ES-I3 (cell line): Measurements from ENCODE around the gene ZNF146.
A peak's percentile ranks its signal among the peaks of the same experiment; 100 is the strongest.
"Not testable (repeated sequence)": the region's sequence is repeated elsewhere in the genome, so short reads cannot be mapped to it uniquely, and the experiment has no call there.

ENCODE experiments used
- H3K36me3 ChIP-seq: 2 replicates; pipeline ENCODE4 v1.6.1; 2013; ENCODE audit warnings: mild to moderate bottlenecking, low read length, control low read depth, moderate library complexity; ENCODE audit not compliant: insufficient read depth
- H3K4me1 ChIP-seq: 2 replicates; pipeline ENCODE4 v1.6.1; 2013; ENCODE audit warnings: mild to moderate bottlenecking, control low read depth, low read length; ENCODE audit not compliant: insufficient read depth
- H3K9ac ChIP-seq: 2 replicates; pipeline ENCODE4 v1.6.1; 2013; ENCODE audit warnings: low read depth, mild to moderate bottlenecking, low read length, moderate library complexity
- H3K9me3 ChIP-seq: 2 replicates; pipeline ENCODE4 v1.6.1; 2013; ENCODE audit warnings: mild to moderate bottlenecking, low read length, moderate library complexity; ENCODE audit not compliant: control insufficient read depth, insufficient read depth

ZNF146 gene

GRCh38 chr19:36214386-36215275 is at the start of gene ZNF146, which contains the start of gene ZNF565:
TSS of gene ZNF146 (plus strand) at chr19:36215106. CDS start at chr19:36236441, 21,335 bp downstream.
TSS of gene ZNF565 (minus strand) at chr19:36214665. CDS start at chr19:36201985, 12,680 bp downstream.
- no peaks in the 10 kb centered on the region for H3K9me3 ChIP-seq
- H3K36me3 ChIP-seq: no peaks in the 10 kb centered on the region
- H3K4me1 ChIP-seq: no peaks in the 10 kb centered on the region; the same call in 1 of the 2 replicates
- peak within 1 kb of the TSS; percentile 89 for H3K9ac ChIP-seq

DNA sequence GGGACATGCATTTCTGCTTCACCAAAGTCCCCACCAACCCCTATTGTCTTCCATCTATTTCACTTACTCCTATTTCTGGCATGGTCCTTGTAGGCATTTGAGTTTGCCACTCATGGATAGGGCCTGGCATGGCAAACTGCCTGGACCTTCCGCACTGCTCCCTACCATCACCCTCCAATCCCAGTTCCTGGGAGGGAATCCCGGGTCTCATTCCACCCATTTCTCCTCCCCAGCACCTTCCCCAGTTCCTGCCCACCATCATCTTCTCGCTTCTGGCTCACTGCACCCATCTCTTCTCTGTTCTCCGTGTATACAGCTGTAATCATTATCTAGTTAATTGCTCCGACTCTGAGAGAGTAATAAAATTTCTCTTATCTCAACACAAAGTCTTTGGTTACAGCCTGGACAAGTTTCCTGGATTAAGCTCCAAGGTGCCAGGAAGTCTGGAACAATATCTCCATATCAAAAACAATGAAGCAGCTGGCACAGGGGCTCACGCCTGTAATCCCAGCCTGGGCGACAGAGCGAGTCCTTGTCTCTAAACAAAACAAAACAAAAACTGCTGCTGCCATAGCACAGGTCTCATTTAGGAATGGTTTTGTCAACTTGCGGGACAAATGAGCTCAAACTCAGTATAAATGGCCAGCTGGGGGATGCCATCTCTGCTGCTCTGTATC is 45.7 kb upstream of the ZNF146 start:
- Histone ChIP-seq H3K9ac (no peak overlapping the region), H3K9me3 (no peaks in the 10 kb centered on the region), H3K4me1 (no peaks in the 10 kb centered on the region), H3K36me3 (no peaks in the 10 kb centered on the region)

DNA sequence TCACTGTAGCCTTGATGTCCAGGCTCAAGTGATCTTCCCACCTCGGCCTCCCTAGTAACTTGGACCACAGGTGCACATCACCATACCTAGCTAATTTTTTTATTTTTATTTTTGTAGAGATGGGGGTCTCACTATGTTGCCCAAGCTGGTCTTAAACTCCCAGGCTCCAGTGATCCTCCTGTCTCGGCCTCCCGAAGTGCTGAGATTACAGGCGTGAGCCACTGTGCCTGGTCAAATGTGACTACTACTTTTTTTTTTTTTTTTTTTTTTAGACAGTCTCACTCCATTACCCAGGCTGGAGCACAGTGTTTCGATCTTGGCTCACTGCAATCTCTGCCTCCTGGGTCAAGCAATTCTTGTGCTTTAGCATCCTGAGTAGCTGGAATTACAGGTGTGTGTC is 42.1 kb upstream of the ZNF146 start:
- no peaks in the 10 kb centered on the region; the same call in 1 of the 2 replicates for H3K9me3 ChIP-seq
- H3K9ac ChIP-seq: no peak overlapping the region
- H3K36me3 ChIP-seq: no peaks in the 10 kb centered on the region; the same call in 1 of the 2 replicates
- H3K4me1 ChIP-seq: no peaks in the 10 kb centered on the region

- H3K36me3 ChIP-seq, H3K4me1 ChIP-seq, H3K9me3 ChIP-seq, H3K9ac ChIP-seq: not testable (repeated sequence)
These were observed 41.1 kb upstream of the ZNF146 start for GRCh38 chr19:36173846-36174245.

GRCh38 chr19:36179077-36179476 is 35.8 kb upstream of the ZNF146 start:
- H3K9ac ChIP-seq, H3K9me3 ChIP-seq, H3K36me3 ChIP-seq: not testable (repeated sequence)
- peaks cover 11% of the 10 kb centered on the region for H3K4me1 ChIP-seq

DNA sequence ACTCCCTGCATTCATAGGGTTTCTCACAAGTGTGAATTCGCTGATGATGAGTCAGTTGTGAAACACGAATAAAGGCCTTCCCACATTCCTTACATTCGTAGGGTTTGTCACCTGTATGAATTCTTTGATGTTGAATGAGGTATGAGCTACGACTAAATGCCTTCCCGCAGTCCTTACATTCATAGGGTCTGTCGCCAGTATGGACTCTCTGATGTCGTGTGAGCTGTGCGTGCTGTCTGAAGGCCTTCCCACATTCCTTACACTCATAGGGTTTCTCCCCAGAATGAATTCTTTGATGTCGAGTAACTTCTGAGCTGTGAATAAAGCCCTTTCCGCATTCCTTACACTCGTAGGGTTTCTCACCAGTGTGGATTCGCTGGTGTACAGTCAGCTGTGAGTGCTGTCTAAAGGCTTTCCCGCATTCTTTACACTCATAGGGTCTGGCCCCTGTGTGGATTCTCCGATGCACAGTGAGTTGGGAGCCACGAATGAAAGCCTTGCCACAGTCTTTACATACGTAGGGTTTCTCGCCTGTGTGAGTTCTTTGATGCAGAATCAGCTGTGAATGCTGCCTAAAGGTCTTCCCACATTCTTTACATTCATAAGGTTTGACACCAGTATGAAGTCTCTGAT is 32.2 kb upstream of the ZNF146 start:
- no peaks in the 10 kb centered on the region; the same call in 1 of the 2 replicates for H3K9me3 ChIP-seq
- peaks cover 11% of the 10 kb centered on the region for H3K4me1 ChIP-seq
- no peak overlapping the region for H3K9ac ChIP-seq
- H3K36me3 ChIP-seq: no peaks in the 10 kb centered on the region

DNA sequence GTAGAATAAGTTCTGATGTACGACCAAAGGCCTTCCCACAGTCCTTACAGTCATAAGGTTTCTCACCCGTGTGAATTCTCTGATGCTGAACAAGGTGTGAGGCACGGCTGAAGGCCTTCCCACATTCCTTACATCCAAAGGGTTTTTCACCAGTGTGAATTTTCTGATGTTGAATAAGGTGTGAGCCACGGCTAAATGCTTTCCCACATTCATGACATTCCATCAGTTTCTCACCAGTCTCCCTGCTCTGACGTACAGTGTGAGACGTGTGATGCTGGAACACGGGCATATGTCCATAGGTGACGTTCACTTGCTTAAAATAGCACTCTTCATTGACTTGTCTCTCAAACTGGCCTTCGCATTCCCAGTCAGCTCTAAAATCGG is 31.7 kb upstream of the ZNF146 start:
- H3K9ac ChIP-seq: no peak overlapping the region
- H3K36me3 ChIP-seq: no peaks in the 10 kb centered on the region
- peaks cover 11% of the 10 kb centered on the region for H3K4me1 ChIP-seq
- no peaks in the 10 kb centered on the region; the same call in 1 of the 2 replicates for H3K9me3 ChIP-seq

DNA sequence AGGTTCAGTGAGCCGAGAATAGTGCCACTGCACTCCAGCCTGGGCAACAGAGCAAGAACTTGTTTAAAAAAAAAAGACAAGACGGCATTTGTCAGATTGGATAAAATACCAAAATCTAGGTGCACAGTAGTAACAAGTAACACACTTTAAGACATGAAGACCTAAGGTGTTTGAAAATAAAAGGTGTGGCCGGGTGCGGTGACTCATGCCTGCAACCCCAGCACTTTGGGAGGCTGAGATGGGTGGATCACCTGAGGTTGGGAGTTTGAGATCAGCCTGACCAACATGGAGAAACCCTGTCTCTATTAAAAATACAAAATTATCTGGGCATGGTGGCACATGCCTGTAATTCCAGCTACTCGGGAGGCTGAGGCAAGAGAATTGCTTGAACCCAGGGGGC is 28.2 kb upstream of the ZNF146 start:
- not testable (repeated sequence) for H3K9ac ChIP-seq, H3K36me3 ChIP-seq, H3K9me3 ChIP-seq
- peaks cover 11% of the 10 kb centered on the region for H3K4me1 ChIP-seq

DNA sequence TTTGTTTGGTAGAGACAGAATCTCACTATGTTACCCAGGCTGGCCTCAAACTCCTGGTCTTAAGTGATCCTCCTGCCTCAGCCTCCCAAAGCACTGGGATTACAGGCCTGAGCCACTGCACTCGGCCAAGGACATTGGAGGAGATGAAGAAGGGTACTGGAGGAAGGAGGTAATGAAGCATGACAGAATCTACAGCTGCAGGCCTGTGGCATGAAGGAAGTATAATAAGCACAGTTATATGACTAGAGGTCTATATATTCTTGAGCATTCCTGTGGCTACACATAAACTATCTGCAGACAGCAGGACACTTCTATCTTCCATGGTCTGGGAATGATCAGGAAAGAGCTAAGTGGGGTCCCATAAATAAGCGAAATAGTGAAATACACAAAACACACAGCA is 18.7 kb upstream of the ZNF146 start:
- Histone ChIP-seq H3K9me3 (no peaks in the 10 kb centered on the region), H3K36me3 (no peaks in the 10 kb centered on the region), H3K4me1 (no peaks in the 10 kb centered on the region), H3K9ac (no peak overlapping the region)

DNA sequence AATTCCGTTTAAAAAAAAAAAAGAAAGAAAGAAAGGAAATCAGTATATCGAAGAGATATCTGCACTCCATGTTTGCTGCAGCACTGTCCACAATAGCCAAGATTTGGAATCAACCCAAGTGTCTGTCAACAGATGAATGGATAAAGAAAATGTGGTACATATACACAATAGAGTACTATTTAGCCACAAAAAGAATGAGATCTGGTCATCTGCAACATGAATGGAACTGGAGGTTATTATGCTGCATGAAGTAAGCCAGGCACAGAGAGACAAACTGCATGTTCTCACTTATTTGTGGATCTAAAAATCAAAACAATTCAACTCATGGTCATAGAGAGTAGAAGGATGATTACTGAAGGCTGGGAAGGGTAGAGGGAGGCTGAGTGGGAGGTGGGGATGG is 16.8 kb upstream of the ZNF146 start:
- Histone ChIP-seq H3K36me3 (no peaks in the 10 kb centered on the region), H3K9me3 (no peaks in the 10 kb centered on the region), H3K9ac (no peak overlapping the region), H3K4me1 (no peaks in the 10 kb centered on the region)

DNA sequence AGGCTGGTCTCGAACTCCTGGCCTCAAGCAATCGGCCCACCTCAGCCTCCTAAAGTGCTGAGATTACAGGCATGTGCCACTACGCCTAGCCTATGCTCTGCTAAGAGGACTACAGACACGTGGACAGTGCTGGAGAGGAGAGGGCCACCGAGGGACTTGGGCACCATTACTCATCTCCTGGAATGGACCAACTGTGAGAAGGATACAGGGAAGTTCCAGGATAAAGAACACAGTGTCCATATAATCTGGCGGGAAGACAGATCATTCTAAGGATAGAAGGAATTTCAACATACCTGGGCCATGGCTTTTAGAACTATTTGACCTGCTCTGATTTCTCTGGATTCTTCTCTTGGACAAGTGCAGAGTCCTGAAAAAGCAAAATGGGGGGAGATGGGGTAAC is 13.2 kb upstream of the ZNF146 start:
- H3K4me1 ChIP-seq: no peaks in the 10 kb centered on the region
- no peak overlapping the region for H3K9ac ChIP-seq
- no peaks in the 10 kb centered on the region for H3K9me3 ChIP-seq
- H3K36me3 ChIP-seq: no peaks in the 10 kb centered on the region

- H3K4me1 ChIP-seq: no peaks in the 10 kb centered on the region
- H3K9me3 ChIP-seq: no peaks in the 10 kb centered on the region
- H3K9ac ChIP-seq: no peak overlapping the region
- no peaks in the 10 kb centered on the region for H3K36me3 ChIP-seq
These were observed 11.6 kb upstream of the ZNF146 start for GRCh38 chr19:36203293-36203692.

- H3K4me1 ChIP-seq: no peaks in the 10 kb centered on the region
- H3K9ac ChIP-seq: no peak overlapping the region
- H3K9me3 ChIP-seq: no peaks in the 10 kb centered on the region
- no peaks in the 10 kb centered on the region for H3K36me3 ChIP-seq
These were observed 7.2 kb upstream of the ZNF146 start for GRCh38 chr19:36207605-36208252.

DNA sequence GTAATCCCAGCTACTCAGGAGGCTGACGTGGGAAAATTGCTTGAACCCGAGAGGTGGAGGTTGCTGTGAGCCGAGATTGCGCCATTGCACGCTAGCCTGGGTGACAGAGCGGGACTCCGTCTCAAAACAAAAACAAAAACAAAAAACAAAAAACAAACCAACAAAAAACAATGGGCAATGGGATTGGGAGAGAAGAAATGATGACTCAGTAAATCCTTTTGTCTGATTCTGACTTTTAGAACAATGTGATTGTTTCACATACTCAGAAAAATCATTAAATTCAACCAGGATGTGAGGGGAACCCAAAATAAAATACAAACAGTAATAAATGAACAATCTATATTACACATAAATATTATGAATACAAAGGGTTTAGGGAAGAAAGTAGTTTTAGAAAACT is 5.5 kb upstream of the ZNF146 start:
- Histone ChIP-seq H3K9ac (no peak overlapping the region), H3K9me3 (no peaks in the 10 kb centered on the region), H3K4me1 (no peaks in the 10 kb centered on the region), H3K36me3 (no peaks in the 10 kb centered on the region)
